Endometrium (tissue), 2 donors: ENCODE results near the gene RPS6KB1.
"Not testable (repeated sequence)": the region's sequence is repeated elsewhere in the genome, so short reads cannot be mapped to it uniquely, and the experiment has no call there.

Experiments used
- FAIRE-seq: peaks from 2 replicates; lab custom pipeline; 2012; peaks lifted over from hg19 to GRCh38; lab: Jason Lieb, UNC
- donor health status: control.
- donor health status: control.

The RPS6KB1 gene

GRCh38 chr17:59946433-59946832, 53.5 kb downstream of the RPS6KB1 start:
- FAIRE-seq = not testable (repeated sequence)

- FAIRE-seq = not testable (repeated sequence)
Observed at GRCh38 chr17:59947310-59947709, 54.4 kb downstream of the RPS6KB1 start.

- no peak for FAIRE-seq
Observed at GRCh38 chr17:59950049-59950448, 57.1 kb downstream of the RPS6KB1 start.

DNA sequence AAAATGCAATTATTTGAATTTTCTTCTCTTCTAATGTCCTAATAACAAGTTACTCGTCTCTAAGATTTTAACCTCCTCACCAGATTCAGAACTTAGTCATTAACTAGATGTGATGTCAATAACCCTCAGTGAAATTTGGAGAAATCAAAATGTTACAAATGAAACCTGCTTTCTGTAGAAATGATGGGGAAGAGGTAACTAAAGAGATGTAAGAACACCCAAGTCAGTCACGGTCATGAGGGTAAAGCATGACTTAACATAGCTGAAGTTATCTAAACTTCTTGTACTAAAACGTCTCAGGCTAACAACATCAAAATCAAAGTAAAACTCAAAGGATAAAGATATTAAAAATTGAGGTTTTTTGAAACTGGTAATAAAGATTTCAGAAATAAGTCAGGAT, 61.9 kb downstream of the RPS6KB1 start:
- FAIRE-seq = no peak

GRCh38 chr17:59959574-59959973, 66.7 kb downstream of the RPS6KB1 start:
- not testable (repeated sequence) for FAIRE-seq

GRCh38 chr17:59962739-59963318, 69.9 kb downstream of the RPS6KB1 start:
- FAIRE-seq = no peak

GRCh38 chr17:59963738-59964481, 71.0 kb downstream of the RPS6KB1 start:
- FAIRE-seq = no peak

DNA sequence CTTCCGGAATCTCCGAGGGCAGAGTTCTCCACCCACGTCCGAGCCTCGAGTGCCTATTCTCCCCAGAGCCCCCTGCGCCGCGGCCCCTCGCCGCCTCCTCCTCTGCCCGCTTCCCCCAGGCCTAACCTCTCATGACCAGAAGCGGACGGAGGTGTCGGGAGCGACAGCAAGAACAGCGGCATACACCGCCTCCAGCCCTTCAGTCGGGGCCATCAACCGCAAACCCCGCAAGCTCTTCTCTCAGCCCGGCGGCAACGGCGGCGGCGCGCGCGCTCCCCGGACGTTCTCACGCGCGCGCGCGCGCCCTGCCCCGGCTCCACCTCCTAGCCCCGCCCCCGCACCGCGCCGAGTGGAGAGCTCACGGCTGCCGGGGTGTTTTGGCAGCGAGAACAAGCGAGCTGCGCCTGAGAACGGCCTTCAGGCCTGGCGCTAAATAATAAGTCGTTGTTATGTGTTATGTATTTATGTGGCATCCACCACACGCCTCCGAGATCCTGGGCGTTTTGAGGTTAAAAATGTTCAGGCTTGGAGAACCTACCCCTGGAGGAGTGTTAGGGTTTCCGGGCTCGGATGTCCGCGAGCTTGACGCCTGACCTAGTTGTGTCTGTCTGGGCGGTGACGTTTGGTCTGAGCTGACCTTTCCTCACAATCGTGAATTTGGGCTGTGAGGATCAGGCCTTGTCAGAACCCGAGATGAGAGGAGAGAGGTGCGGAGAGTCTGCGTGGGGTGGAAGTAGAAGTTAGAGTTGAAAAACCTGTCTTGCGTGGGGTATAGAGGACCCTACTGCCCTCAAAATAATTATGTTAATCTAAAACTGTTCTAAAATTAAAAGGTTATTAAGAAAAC, 71.8 kb downstream of the RPS6KB1 start, which contains the start of gene RNFT1:
Gene RNFT1, minus strand, starts transcription at position 259 of the 847 bp plus-strand sequence. Its CDS starts 77 bp downstream, at position 182.
- FAIRE-seq = no peak

- not testable (repeated sequence) for FAIRE-seq
Observed at GRCh38 chr17:59971771-59972170, 78.8 kb downstream of the RPS6KB1 start.

GRCh38 chr17:59972778-59973177, 79.9 kb downstream of the RPS6KB1 start:
- FAIRE-seq = no peak

DNA sequence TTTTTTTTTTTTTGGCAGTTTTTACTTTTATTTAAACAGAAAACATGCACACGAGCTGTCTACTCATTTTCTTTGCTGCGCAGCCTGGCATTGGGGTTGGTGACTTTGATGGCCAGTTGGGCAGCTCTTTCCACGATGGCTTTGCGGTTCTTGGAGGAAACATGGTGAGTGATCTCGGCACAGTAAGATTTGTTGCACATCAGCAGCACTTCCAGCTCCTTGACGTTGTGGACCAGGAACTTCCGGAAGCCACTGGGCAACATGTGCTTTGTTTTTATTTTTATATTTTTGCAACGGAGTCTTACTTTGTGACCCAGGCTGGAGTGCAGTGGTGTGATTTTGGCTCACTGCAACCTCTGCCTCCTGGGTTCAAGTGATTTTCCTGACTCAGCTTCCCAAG, 80.6 kb downstream of the RPS6KB1 start:
- FAIRE-seq = not testable (repeated sequence)

DNA sequence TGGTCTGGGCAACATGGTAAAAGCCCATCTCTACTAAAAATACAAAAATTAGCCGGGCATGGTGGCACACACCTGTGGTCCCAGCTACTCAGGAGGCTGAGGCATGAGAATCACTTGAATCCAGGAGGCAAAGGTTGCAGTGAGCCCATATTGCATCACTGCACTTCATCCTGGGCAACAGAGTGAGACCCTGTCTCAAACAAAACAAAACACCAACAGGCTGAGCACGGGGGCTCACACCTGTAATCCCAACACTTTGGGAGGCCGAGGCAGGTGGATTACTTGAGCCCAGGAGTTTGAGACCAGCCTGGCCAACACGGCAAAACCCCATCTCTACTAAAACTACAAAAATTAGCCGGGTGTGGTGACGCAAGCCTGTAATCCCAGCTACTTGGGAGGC, 82.2 kb downstream of the RPS6KB1 start:
- FAIRE-seq = not testable (repeated sequence)

GRCh38 chr17:59996608-59997007, 103.7 kb downstream of the RPS6KB1 start:
- not testable (repeated sequence) for FAIRE-seq
